CD4-positive, alpha-beta memory T cell (primary cell): ENCODE results near the gene BSG. TPM values are rescaled to one million over a fixed set of nuclear protein-coding genes. Genes with fewer than 3 reads are reported as not detected.

Experiments used
- CTCF ChIA-PET: fragments of 350-600 bp; sonication (Branson Sonifier 250); formaldehyde crosslinking; loops from one replicate; lab custom pipeline; 2021; ENCODE audit warnings: inconsistent platforms; ENCODE audit not compliant: partially characterized antibody; lab: Charles Lee
- POLR2A ChIA-PET: fragments of 350-600 bp; sonication (Branson Sonifier 250); formaldehyde crosslinking; loops from one replicate; lab custom pipeline; 2021; ENCODE audit not compliant: partially characterized antibody; lab: Charles Lee
- DNase-seq, 5 donors: peaks; one replicate each; pipeline versions ENCODE4 v3.0.0 to v3.0.0-alpha.2; 2020 to 2022; ENCODE audit warnings: mixed read lengths in 1 of 5
- H3K27ac ChIP-seq: one replicate; pipeline ENCODE4 v1.7.0; 2013; ENCODE audit warnings: low read depth, low read length
- H3K27me3 ChIP-seq: 2 replicates; pipeline ENCODE4 v1.7.0; 2013; ENCODE audit warnings: mild to moderate bottlenecking, low read length, moderate library complexity; ENCODE audit not compliant: insufficient read depth
- H3K36me3 ChIP-seq: 2 replicates; pipeline ENCODE4 v1.7.0; 2013; ENCODE audit warnings: mild to moderate bottlenecking, low read length, moderate library complexity; ENCODE audit not compliant: insufficient read depth
- H3K4me1 ChIP-seq: 2 replicates; pipeline ENCODE4 v1.7.0; 2013; ENCODE audit warnings: mild to moderate bottlenecking, low read length, moderate library complexity; ENCODE audit not compliant: insufficient read depth
- H3K4me3 ChIP-seq, 2 donors: one replicate each; pipeline ENCODE4 v1.7.0; 2013; ENCODE audit warnings: low read length in 2 of 2, mild to moderate bottlenecking in 1 of 2
- H3K9me3 ChIP-seq, 2 donors: one replicate each; pipeline ENCODE4 v1.7.0; 2013; ENCODE audit warnings: low read length in 2 of 2, control low read depth in 1 of 2; ENCODE audit not compliant: control insufficient read depth in 1 of 2
- H3K27ac Mint-ChIP-seq, 7 donors: one replicate each; pipeline ENCODE4 v1.8.0; 2020 to 2021; ENCODE audit warnings: mixed read lengths in 7 of 7, mild to moderate bottlenecking in 6 of 7, inconsistent platforms in 3 of 7, moderate library complexity in 3 of 7
- H3K27me3 Mint-ChIP-seq, 2 donors: one replicate each; pipeline ENCODE4 v1.8.0; 2020 to 2021; ENCODE audit warnings: mixed read lengths in 2 of 2
- H3K36me3 Mint-ChIP-seq, 2 donors: one replicate each; pipeline ENCODE4 v1.8.0; 2020 to 2021; ENCODE audit warnings: mixed read lengths in 2 of 2, inconsistent platforms in 1 of 2, mild to moderate bottlenecking in 1 of 2
- H3K4me1 Mint-ChIP-seq, 4 donors: one replicate each; pipeline ENCODE4 v1.8.0; 2020 to 2021; ENCODE audit warnings: mixed read lengths in 4 of 4, mild to moderate bottlenecking in 1 of 4
- H3K4me3 Mint-ChIP-seq, 8 donors: one replicate each; pipeline ENCODE4 v1.8.0; 2020 to 2021; ENCODE audit warnings: mixed read lengths in 8 of 8, mild to moderate bottlenecking in 7 of 8, moderate library complexity in 6 of 8, inconsistent platforms in 3 of 8
- H3K9me3 Mint-ChIP-seq, 8 donors: one replicate each; pipeline ENCODE4 v1.8.0; 2020 to 2021; ENCODE audit warnings: mixed read lengths in 8 of 8, mild to moderate bottlenecking in 5 of 8, inconsistent platforms in 3 of 8, moderate library complexity in 1 of 8
- intact Hi-C: fragments of 100-400 bp; cut with micrococcal nuclease; formaldehyde crosslinking; loops from one replicate; pipeline ENCODE4 v1.15.1; 2023
- polyA plus RNA-seq, 2 donors: library from polyadenylated mRNA; unstranded; fragments of 300-500 nt; fragmentation: Illumina TruSeq; gene quantifications; one replicate each; pipeline ENCODE4 v1.2.3, GENCODE V29; 2021
- total RNA-seq, 2 experiments: library from RNA; stranded (reverse); gene quantifications; one replicate each; pipeline ENCODE4 v1.2.3, GENCODE V29; 2021

Gene BSG
- total and polyA plus RNA-seq, 4 experiments from 2014 or later = 150 to 346 (median 241) TPM

GRCh38 chr19:531009-531752, 41.2 kb upstream of the BSG start:
- peak overlapping the region; percentile 79 to 87 (median 84) for H3K4me3 Mint-ChIP-seq
- peaks cover 9% of the 10 kb centered on the region for H3K36me3 ChIP-seq
- peaks cover 6 to 24% (median 10%) of the 10 kb centered on the region in 4 donors for H3K4me1 Mint-ChIP-seq
- H3K27ac ChIP-seq = peak overlapping the region; percentile 81
- H3K4me3 ChIP-seq = peak overlapping the region in 1 of 2 donors; percentile 61
- H3K27me3 ChIP-seq = no peaks in the 10 kb centered on the region
- ChIA-PET POLR2A (interaction anchor here (0.9 to 6.5 kb wide), 15 partner anchors 8 to 150 kb away, joined by 3 to 111 read pairs (median 5); partner anchors contain the start of genes BSG, GZMM, RNF126 and TPGS1), CTCF (interaction anchor here (1.0 to 5.7 kb wide), 6 partner anchors 10 to 40 kb away, joined by 4 to 48 read pairs (median 7); partner anchors contain the start of gene TPGS1)
- peaks cover 0 to 3% of the 10 kb centered on the region in 2 donors for H3K27me3 Mint-ChIP-seq
- DNase-seq = peak; percentile 79 to 98 (median 92)
- no peaks in the 10 kb centered on the region for H3K9me3 Mint-ChIP-seq
- H3K9me3 ChIP-seq = no peaks in the 10 kb centered on the region
- H3K4me1 ChIP-seq = peaks cover 27% of the 10 kb centered on the region
- intact Hi-C loops = loop anchor here (1.0 to 5.0 kb wide), 4 partner anchors 12 to 81 kb away; partner anchors contain the start of genes BSG and TPGS1
- H3K36me3 Mint-ChIP-seq = peaks cover 0 to 4% of the 10 kb centered on the region in 2 donors
- H3K27ac Mint-ChIP-seq = peak overlapping the region; percentile 58 to 93 (median 88)

DNA sequence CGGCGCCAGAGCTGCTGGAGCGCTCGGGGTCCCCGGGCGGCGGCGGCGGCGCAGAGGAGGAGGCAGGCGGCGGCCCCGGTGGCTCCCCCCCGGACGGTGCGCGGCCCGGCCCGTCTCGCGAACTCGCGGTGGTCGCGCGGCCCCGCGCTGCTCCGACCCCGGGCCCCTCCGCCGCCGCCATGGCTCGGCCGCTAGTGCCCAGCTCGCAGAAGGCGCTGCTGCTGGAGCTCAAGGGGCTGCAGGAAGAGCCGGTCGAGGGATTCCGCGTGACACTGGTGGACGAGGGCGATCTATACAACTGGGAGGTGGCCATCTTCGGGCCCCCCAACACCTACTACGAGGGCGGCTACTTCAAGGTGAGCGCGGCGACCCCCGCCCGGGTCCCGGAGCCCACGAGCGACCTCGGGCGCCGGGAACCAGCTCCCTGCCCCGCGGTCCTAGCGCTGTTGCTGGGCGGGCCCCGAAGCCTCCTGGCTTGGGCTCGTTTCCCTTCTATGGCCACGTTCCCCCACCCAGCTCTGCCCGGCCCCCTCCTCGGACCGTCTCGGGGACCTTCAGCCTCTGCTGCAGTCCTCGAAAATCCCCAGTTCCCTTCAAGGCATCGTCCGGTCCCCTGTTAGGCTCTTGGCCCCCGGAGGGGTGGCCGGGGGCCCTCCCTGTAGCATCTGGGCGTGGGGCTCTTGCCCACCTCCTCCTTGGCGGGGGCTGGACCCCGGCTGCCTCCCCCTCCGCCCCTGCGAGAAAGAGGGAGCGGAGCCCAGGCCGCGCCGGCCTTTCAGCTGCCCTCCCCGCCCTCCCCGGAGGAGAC, 40.4 kb upstream of the BSG start, which contains the start of gene CDC34:
Gene CDC34, plus strand, starts transcription at position 8 of the 808 bp plus-strand sequence. Its CDS starts 172 bp downstream, at position 180.
- intact Hi-C loops = loop anchor here (1.0 to 5.0 kb wide), 4 partner anchors 11 to 80 kb away; partner anchors contain the start of genes BSG and TPGS1
- DNase-seq = no peak
- H3K4me1 ChIP-seq = peaks cover 27% of the 10 kb centered on the region
- Mint-ChIP-seq H3K27me3 (no peaks in the 10 kb centered on the region), H3K9me3 (no peaks in the 10 kb centered on the region), H3K4me3 (peak within 1 kb of the TSS; percentile 84 to 92 (median 88)), H3K36me3 (peaks cover 0 to 4% of the 10 kb centered on the region in 2 donors), H3K27ac (peak within 1 kb of the TSS; percentile 62 to 95 (median 88)), H3K4me1 (peaks cover 6 to 24% (median 10%) of the 10 kb centered on the region in 4 donors)
- peak within 1 kb of the TSS; percentile 81 for H3K27ac ChIP-seq
- H3K9me3 ChIP-seq = no peaks in the 10 kb centered on the region
- POLR2A ChIA-PET = interaction anchor here (1.0 to 6.5 kb wide), 12 partner anchors 11 to 149 kb away, joined by 3 to 111 read pairs (median 6); partner anchors contain the start of genes BSG, GZMM and TPGS1
- peak within 1 kb of the TSS; percentile 66 to 81 for H3K4me3 ChIP-seq
- peaks cover 16% of the 10 kb centered on the region for H3K36me3 ChIP-seq
- H3K27me3 ChIP-seq = no peaks in the 10 kb centered on the region
- CTCF ChIA-PET = interaction anchor here (0.6 to 5.7 kb wide), 8 partner anchors 10 to 56 kb away, joined by 3 to 48 read pairs (median 4); partner anchors contain the start of gene TPGS1

GRCh38 chr19:532561-533363, 39.6 kb upstream of the BSG start:
- Histone ChIP-seq H3K9me3 (no peaks in the 10 kb centered on the region), H3K4me1 (peaks cover 27% of the 10 kb centered on the region)
- POLR2A ChIA-PET = interaction anchor here (1.0 to 6.5 kb wide), 12 partner anchors 11 to 148 kb away, joined by 3 to 111 read pairs (median 6); partner anchors contain the start of genes BSG, GZMM and TPGS1

GRCh38 chr19:533364-534058, 38.9 kb upstream of the BSG start:
- no peaks in the 10 kb centered on the region for H3K27me3 Mint-ChIP-seq
- peak overlapping the region in 6 of 7 donors; percentile 22 to 82 (median 36) for H3K27ac Mint-ChIP-seq
- peaks cover 22% of the 10 kb centered on the region for H3K36me3 ChIP-seq
- ChIA-PET CTCF (interaction anchor here (0.9 to 5.7 kb wide), 4 partner anchors 11 to 28 kb away, joined by 3 to 48 read pairs (median 16); partner anchors contain the start of gene TPGS1), POLR2A (interaction anchor here (2.2 to 6.5 kb wide), 5 partner anchors 10 to 38 kb away, joined by 14 to 111 read pairs (median 40); partner anchors contain the start of genes BSG, GZMM and TPGS1)
- peaks cover 27% of the 10 kb centered on the region for H3K4me1 ChIP-seq
- peaks cover 8 to 24% (median 14%) of the 10 kb centered on the region in 4 donors for H3K4me1 Mint-ChIP-seq
- H3K4me3 Mint-ChIP-seq = peak overlapping the region; percentile 20 to 92 (median 88)
- peaks cover 7 to 11% of the 10 kb centered on the region in 2 donors for H3K36me3 Mint-ChIP-seq
- DNase-seq = no peak
- H3K9me3 Mint-ChIP-seq = no peaks in the 10 kb centered on the region
- peak overlapping the region; percentile 67 for H3K27ac ChIP-seq
- intact Hi-C loops = loop anchor here (5.0 kb wide), 1 partner anchor 79 kb away; no protein-coding TSS in a partner anchor
- peak overlapping the region; percentile 66 to 81 for H3K4me3 ChIP-seq
- H3K9me3 ChIP-seq = no peaks in the 10 kb centered on the region
- H3K27me3 ChIP-seq = no peaks in the 10 kb centered on the region

More at GRCh38 chr19:532561-533363, 39.6 kb upstream of the BSG start:
- peak; percentile 40 to 58 (median 54) for DNase-seq
- Mint-ChIP-seq H3K27me3 (no peaks in the 10 kb centered on the region), H3K27ac (peak overlapping the region; percentile 81 to 95 (median 90)), H3K4me3 (peak overlapping the region; percentile 80 to 92 (median 88)), H3K9me3 (no peaks in the 10 kb centered on the region), H3K4me1 (peaks cover 6 to 24% (median 10%) of the 10 kb centered on the region in 4 donors), H3K36me3 (peaks cover 0 to 4% of the 10 kb centered on the region in 2 donors)
- intact Hi-C loops = loop anchor here (5.0 kb wide), 1 partner anchor 80 kb away; no protein-coding TSS in a partner anchor
- H3K4me3 ChIP-seq = peak overlapping the region; percentile 66 to 81
- H3K27me3 ChIP-seq = no peaks in the 10 kb centered on the region
- CTCF ChIA-PET = interaction anchor here (0.6 to 5.7 kb wide), 8 partner anchors 9 to 57 kb away, joined by 3 to 48 read pairs (median 4); partner anchors contain the start of gene TPGS1
- peaks cover 18% of the 10 kb centered on the region for H3K36me3 ChIP-seq
- peak overlapping the region; percentile 67 for H3K27ac ChIP-seq

- DNase-seq = no peak
- no peaks in the 10 kb centered on the region for H3K9me3 ChIP-seq
- H3K4me3 Mint-ChIP-seq = peak overlapping the region in 6 of 8 donors; percentile 20 to 88 (median 38)
- H3K4me3 ChIP-seq = no peak overlapping the region
- H3K27me3 Mint-ChIP-seq = no peaks in the 10 kb centered on the region
- H3K27me3 ChIP-seq = no peaks in the 10 kb centered on the region
- no peaks in the 10 kb centered on the region for H3K9me3 Mint-ChIP-seq
- peaks cover 8 to 24% (median 14%) of the 10 kb centered on the region in 4 donors for H3K4me1 Mint-ChIP-seq
- intact Hi-C loops = loop anchor here (5.0 kb wide), 1 partner anchor 78 kb away; no protein-coding TSS in a partner anchor
- ChIA-PET POLR2A (interaction anchor here (5.0 kb wide), 1 partner anchor 10 kb away, joined by 52 read pairs; the partner anchor contains the start of gene GZMM), CTCF (no interaction called here)
- H3K27ac ChIP-seq = peak overlapping the region; percentile 67
- peaks cover 8 to 12% of the 10 kb centered on the region in 2 donors for H3K36me3 Mint-ChIP-seq
- peak overlapping the region in 1 of 7 donors; percentile 46 for H3K27ac Mint-ChIP-seq
- H3K36me3 ChIP-seq = peaks cover 26% of the 10 kb centered on the region
- peaks cover 27% of the 10 kb centered on the region for H3K4me1 ChIP-seq
These were observed 38.3 kb upstream of the BSG start for GRCh38 chr19:534088-534487.
